Peyer's patch (tissue), 4 donors: ENCODE results near the gene CPED1. TPM values are rescaled to one million over a fixed set of nuclear protein-coding genes. Genes with fewer than 3 reads are reported as not detected.
A peak's percentile ranks its signal among the peaks of the same experiment; 100 is the strongest.

Experiments
- DNase-seq, 3 donors: peaks; one replicate each; pipeline ENCODE4 v3.0.0-alpha.2; 2017 to 2019
- H3K27ac ChIP-seq, 4 donors: fragments of 200-600 bp; sonication (generic); one replicate each; pipeline ENCODE4 v1.5.1; 2016 to 2019
- H3K27me3 ChIP-seq, 2 donors: fragments of 200-600 bp; sonication (generic); one replicate each; pipeline ENCODE4 v1.5.1; 2019
- H3K36me3 ChIP-seq, 3 donors: fragments of 200-600 bp; sonication (generic); one replicate each; pipeline ENCODE4 v1.5.1; 2016 to 2019
- H3K4me1 ChIP-seq, 4 donors: fragments of 200-600 bp; sonication (generic); one replicate each; pipeline ENCODE4 v1.5.1; 2016 to 2019
- H3K4me3 ChIP-seq, 4 donors: fragments of 200-600 bp; sonication (generic); 1 replicate in 3 of 4; 2 replicates in 1 of 4; pipeline ENCODE4 v1.5.1; 2016 to 2019; ENCODE audit warnings: mild to moderate bottlenecking in 1 of 4
- H3K9me3 ChIP-seq, 4 donors: fragments of 200-600 bp; sonication (generic); one replicate each; pipeline ENCODE4 v1.5.1; 2016 to 2019; ENCODE audit warnings: mild to moderate bottlenecking in 1 of 4
- POLR2A ChIP-seq, 2 donors: fragments of 450-650 bp; IDR thresholded peaks; one replicate each; pipeline ENCODE4 v1.5.1; 2017; ENCODE audit warnings: antibody characterized with exemption in 2 of 2, mild to moderate bottlenecking in 2 of 2, moderate library complexity in 2 of 2
- total RNA-seq, 4 donors: library from RNA; depleted of rRNA; stranded (reverse); fragments of >200 nt; gene quantifications; one replicate each; pipeline ENCODE4 v1.1.0, GENCODE V29; 2016
- TF ChIP-seq, protein P1 (sequence below), 6 experiments: fragments of 450-650 bp in 4 of 6; fragments of 200-600 bp in 2 of 6; sonication (generic) in 1 of 6; IDR thresholded peaks; one replicate each; pipeline ENCODE4 v1.5.1; 2017 to 2019; ENCODE audit warnings: antibody characterized with exemption in 6 of 6, mild to moderate bottlenecking in 3 of 6, moderate library complexity in 1 of 6

Gene CPED1
- total RNA-seq, 4 donors from 2014 or later: 4.4 to 50.3 (median 8.5) TPM

DNA sequence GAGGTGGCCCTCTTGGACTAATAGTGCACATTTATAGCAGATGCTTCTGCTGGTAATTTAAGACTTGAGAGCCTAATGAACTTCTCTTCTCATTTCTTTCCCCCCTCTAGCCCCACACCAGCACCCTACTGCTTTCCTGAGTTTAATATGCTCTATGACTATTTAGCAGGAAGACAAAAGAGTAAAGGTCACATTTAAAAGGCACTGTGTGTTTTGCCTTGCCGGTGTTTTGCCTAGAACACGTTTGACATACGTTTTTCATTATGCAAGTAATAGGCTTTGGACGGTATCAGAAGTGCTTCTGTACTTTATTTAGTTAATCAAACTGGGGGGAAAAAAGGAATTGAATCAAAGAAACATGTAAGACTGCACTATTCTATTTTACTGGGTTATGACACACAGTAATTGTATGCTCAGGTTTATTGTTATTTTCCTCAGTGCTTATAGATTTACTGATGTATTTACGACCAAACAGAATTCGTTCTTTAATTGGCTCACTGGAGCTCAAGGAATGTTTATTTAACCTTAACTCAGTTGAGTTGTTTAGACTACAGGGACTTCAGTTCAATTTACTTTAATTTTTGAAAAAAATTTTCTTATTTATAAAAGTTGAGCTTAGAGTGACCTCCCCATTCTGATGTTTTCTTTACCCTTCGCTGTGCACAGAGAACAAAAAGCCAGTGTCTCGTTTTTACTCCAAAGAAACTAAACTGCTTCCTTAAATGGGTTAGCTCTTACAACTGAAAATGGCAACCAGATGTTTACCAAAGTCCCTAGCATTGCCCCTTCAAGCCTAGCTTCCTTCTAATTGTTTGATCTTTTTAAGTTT, 35.4 kb downstream of the CPED1 start:
- no peaks in the 10 kb centered on the region for H3K27me3 ChIP-seq
- peaks cover 0 to 11% (median 0%) of the 10 kb centered on the region in 4 donors for H3K4me1 ChIP-seq
- TF ChIP-seq POLR2A (IDR thresholded peaks at IDR 0.05): no peak
- TF ChIP-seq, protein P1, sequence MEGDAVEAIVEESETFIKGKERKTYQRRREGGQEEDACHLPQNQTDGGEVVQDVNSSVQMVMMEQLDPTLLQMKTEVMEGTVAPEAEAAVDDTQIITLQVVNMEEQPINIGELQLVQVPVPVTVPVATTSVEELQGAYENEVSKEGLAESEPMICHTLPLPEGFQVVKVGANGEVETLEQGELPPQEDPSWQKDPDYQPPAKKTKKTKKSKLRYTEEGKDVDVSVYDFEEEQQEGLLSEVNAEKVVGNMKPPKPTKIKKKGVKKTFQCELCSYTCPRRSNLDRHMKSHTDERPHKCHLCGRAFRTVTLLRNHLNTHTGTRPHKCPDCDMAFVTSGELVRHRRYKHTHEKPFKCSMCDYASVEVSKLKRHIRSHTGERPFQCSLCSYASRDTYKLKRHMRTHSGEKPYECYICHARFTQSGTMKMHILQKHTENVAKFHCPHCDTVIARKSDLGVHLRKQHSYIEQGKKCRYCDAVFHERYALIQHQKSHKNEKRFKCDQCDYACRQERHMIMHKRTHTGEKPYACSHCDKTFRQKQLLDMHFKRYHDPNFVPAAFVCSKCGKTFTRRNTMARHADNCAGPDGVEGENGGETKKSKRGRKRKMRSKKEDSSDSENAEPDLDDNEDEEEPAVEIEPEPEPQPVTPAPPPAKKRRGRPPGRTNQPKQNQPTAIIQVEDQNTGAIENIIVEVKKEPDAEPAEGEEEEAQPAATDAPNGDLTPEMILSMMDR (IDR thresholded peaks at IDR 0.05): no peak
- peak overlapping the region in 2 of 4 donors; percentile 4 to 30 for H3K27ac ChIP-seq
- H3K36me3 ChIP-seq: no peaks in the 10 kb centered on the region
- no peaks in the 10 kb centered on the region for H3K9me3 ChIP-seq
- no peak overlapping the region for H3K4me3 ChIP-seq
- no peak for DNase-seq

DNA sequence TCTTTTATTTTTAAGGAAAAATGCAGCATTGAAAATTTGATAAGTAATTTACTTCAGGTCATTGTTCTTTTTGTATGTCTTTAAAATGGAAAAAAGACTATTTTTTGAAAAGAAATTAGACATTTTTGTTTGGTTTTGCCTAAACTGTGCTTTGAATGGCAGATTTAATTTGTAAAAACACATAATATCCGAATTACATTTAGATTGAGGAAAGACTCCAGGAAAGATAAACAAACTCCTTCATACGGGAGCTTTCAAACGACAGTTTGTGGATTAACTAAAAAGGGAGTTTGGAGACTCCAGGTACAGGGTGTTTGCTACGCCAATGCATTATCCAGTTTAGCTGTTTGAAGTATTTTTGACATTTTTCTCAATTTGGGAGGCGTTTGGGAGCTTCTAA, 36.1 kb downstream of the CPED1 start:
- H3K27ac ChIP-seq: peak overlapping the region in 1 of 4 donors; percentile 30
- no peaks in the 10 kb centered on the region for H3K36me3 ChIP-seq
- DNase-seq: no peak
- TF ChIP-seq POLR2A (IDR thresholded peaks at IDR 0.05): no peak
- TF ChIP-seq, protein P1 (IDR thresholded peaks at IDR 0.05): no peak
- H3K4me3 ChIP-seq: no peak overlapping the region
- H3K27me3 ChIP-seq: no peaks in the 10 kb centered on the region
- H3K9me3 ChIP-seq: no peaks in the 10 kb centered on the region
- peaks cover 0 to 11% (median 0%) of the 10 kb centered on the region in 4 donors for H3K4me1 ChIP-seq

DNA sequence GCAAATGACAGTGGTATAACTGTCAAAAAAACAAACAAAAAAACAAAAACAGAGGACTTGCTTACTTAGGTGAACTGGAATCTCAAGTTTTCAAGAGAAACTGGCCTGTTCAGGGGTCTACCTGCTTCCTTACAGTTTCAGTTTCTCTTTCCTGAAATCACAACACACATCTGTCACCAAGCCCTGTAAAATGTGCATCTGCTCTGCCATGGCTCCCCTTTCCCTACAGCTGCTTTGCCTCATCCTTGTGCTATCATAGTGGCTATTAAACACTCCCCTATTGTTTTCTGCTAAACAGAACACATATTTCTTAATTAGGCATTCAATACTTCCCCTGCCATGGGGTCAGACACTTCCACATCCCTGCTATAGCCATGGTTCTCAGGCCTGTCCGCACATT, 37.6 kb downstream of the CPED1 start:
- H3K27me3 ChIP-seq: no peaks in the 10 kb centered on the region
- no peak overlapping the region for H3K27ac ChIP-seq
- no peak overlapping the region for H3K4me3 ChIP-seq
- H3K9me3 ChIP-seq: no peaks in the 10 kb centered on the region
- TF ChIP-seq, protein P1 (IDR thresholded peaks at IDR 0.05): no peak
- TF ChIP-seq POLR2A (IDR thresholded peaks at IDR 0.05): no peak
- peaks cover 0 to 11% (median 0%) of the 10 kb centered on the region in 4 donors for H3K4me1 ChIP-seq
- no peak for DNase-seq
- H3K36me3 ChIP-seq: no peaks in the 10 kb centered on the region

DNA sequence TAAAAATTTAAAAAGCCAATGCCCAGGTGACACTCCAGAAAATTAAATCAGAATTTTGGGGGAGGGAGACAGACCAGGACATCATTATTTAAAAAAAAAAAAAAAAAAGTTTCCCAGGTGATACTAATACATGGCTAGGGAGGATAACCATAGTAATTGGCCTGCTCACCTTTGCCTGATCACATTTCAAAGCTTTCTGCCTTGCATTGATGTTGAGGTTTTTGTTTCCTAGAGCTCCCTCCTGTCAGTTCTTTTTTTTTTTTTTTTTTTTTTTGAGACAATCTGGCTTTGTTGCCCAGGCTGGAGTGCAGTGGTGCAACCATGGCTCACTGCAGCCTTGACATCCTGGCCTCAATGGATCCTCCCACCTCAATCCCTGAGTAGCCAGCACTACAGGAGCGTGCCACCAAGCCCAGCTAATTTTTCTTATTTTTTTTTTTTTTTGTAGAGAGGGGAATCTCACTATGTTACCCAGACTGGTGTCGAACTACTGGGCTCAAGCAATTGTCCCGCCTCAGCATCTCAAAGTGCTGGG, 38.1 kb downstream of the CPED1 start:
- peaks cover 0 to 11% (median 0%) of the 10 kb centered on the region in 4 donors for H3K4me1 ChIP-seq
- no peaks in the 10 kb centered on the region for H3K9me3 ChIP-seq
- no peaks in the 10 kb centered on the region for H3K36me3 ChIP-seq
- no peaks in the 10 kb centered on the region for H3K27me3 ChIP-seq
- no peak overlapping the region for H3K4me3 ChIP-seq
- H3K27ac ChIP-seq: no peak overlapping the region
- no peak for DNase-seq
- TF ChIP-seq POLR2A (IDR thresholded peaks at IDR 0.05): no peak
- TF ChIP-seq, protein P1 (IDR thresholded peaks at IDR 0.05): no peak

DNA sequence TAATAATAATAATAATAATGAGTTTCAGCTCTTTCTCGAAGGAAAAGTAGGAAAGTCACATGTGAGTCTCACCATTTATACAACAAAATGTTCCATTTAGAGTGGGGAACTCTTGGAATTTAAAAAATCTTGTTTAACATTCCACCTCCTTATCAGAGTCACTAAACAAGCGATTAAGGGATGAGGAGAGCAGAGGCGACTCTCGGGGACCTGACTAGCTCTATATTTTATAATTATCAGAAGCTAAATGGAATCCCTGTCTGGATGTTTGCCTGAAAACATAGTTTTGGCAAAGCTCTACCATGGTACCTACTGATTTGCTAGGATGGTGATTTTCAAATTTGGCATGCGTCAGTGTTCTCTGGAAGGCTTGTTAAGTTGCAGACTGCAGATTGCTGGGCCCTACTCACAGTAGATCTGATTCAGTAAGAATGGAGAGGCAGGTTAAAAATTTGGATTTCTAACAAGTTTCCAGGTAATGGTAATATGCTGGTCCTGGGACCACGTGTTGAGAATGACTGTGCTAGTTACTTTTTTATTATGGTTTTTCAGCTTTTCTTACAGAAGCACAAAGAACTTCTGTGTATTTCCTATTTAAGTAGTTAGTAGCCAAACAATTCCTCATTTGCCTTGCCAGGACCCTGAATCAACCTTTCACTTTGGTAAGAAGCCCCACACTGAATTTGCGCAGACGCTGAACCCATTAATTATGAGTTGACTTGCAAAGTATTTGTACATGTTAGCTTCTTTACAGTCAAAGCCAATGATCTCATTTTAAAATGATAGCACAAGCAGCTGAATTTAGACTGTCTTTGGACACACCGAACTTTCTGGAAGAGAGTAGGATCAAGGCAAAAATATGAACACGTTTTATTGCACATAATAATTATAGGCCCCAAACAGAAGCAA, 39.5 kb downstream of the CPED1 start:
- Histone ChIP-seq H3K36me3 (no peaks in the 10 kb centered on the region), H3K27ac (peak overlapping the region in 1 of 4 donors; percentile 37), H3K4me1 (peaks cover 0 to 11% (median 0%) of the 10 kb centered on the region in 4 donors), H3K4me3 (no peak overlapping the region), H3K27me3 (no peaks in the 10 kb centered on the region), H3K9me3 (no peaks in the 10 kb centered on the region)
- DNase-seq: no peak
- TF ChIP-seq POLR2A (IDR thresholded peaks at IDR 0.05): no peak
- TF ChIP-seq, protein P1 (IDR thresholded peaks at IDR 0.05): no peak
